HG03064 (cell line): ENCODE measurements around the gene TSHZ2.

ENCODE experiments used
- ATAC-seq: cut with Tn5 transposase; IDR thresholded peaks from one replicate; pipeline ENCODE4 v1.9.1; 2021; ENCODE audit warnings: low read depth; ENCODE audit not compliant: unreplicated experiment

Gene TSHZ2, protein sequence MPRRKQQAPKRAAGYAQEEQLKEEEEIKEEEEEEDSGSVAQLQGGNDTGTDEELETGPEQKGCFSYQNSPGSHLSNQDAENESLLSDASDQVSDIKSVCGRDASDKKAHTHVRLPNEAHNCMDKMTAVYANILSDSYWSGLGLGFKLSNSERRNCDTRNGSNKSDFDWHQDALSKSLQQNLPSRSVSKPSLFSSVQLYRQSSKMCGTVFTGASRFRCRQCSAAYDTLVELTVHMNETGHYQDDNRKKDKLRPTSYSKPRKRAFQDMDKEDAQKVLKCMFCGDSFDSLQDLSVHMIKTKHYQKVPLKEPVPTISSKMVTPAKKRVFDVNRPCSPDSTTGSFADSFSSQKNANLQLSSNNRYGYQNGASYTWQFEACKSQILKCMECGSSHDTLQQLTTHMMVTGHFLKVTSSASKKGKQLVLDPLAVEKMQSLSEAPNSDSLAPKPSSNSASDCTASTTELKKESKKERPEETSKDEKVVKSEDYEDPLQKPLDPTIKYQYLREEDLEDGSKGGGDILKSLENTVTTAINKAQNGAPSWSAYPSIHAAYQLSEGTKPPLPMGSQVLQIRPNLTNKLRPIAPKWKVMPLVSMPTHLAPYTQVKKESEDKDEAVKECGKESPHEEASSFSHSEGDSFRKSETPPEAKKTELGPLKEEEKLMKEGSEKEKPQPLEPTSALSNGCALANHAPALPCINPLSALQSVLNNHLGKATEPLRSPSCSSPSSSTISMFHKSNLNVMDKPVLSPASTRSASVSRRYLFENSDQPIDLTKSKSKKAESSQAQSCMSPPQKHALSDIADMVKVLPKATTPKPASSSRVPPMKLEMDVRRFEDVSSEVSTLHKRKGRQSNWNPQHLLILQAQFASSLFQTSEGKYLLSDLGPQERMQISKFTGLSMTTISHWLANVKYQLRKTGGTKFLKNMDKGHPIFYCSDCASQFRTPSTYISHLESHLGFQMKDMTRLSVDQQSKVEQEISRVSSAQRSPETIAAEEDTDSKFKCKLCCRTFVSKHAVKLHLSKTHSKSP (N-terminal part only)

DNA sequence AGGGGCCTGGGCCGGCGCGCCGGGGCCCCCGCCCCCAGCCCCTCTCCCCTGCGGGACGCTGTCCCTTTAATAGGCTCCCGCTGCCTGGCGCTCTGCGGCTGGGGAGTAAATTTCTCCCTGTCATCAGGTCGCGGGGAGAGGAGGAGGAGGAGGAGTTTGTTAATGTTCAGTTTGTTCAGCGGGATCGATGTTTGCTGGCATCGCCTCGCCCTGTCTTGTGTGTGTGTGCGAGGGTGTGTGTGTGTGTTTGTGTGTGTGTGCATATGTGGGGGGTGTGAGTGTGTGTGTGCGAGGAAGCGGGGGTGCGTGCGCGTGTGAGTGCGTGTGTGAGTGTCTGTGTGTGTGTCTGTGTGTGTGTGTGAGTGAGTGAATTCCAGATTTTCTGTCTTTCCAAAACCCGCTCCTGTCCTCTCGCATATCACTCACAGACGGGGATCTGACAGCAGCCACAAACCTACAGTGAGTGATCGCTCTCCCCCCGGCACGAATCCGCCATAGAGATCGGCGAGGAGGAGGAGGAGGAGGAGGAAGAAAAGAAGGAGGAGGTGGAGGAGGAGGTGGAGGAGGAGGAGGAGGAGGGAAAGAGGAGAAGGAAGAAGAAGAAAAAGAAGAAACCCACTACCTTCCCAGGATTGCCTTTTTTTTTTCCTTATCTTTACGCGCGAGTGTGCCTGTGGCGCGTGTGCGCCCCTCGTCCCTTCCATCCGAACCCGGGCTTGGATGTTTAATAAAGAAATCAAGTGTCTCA, at the start of gene TSHZ2:
Gene TSHZ2, plus strand, starts transcription at position 169 of the 748 bp plus-strand sequence. CDS start 936 bp downstream, outside the sequence.
- no peak for ATAC-seq

DNA sequence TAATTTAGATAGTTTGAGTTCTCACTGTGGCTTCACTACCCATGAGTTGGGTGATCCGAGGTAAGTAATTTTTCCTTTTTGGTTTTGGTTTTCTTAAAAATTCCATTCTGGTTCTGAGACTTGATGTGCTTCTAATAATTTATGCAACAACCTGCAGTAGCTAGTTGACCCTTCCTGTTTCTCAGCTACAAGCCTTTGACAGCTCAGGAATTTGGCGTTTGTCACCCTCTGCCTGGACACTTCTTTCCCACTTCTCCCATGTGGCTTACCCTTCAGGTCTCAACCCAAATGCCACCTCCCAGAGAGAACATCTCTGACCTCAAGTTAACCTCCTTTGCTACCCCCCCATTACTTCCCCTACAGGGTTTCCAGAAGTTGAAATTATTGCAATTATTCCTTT, 49.7 kb upstream of the TSHZ2 start:
- no peak for ATAC-seq

DNA sequence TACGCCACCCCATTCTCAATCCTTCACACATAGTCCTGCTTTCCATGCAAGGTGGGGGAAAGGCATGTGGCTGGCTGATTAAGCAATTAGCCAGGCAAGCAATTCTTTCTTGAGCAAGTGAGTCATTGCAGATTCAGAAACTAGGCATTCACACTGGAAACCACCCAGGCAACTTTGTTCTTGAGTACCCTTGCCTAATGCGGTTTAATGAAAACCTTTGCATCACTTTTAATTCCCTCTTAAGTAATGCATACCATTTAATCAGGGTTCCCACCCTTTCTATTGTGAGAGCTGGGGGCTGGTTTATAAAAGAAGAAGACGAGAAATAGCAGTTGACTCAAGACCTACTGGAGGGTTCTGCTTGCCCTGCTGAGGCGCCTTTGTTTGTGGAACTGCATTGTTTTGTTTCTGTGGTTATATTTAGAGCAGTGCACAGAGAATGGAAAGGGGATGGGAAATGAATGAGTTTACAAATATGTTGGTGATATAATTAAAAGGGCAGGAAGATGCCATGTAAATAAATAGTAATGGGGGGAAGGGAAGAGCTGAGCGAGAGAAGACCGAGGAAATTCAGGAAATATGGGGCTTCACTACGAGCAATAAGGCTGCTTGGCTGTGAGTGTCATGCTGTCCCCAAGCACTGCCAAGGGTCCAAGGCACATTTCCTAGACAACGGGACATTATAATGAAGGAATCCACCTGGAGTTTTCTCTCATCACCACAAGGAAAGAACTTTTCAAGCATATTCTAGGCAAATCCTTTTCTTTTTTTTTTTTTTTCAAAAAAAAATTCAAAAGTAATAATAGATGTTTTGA, 48.8 kb upstream of the TSHZ2 start:
- no peak for ATAC-seq

DNA sequence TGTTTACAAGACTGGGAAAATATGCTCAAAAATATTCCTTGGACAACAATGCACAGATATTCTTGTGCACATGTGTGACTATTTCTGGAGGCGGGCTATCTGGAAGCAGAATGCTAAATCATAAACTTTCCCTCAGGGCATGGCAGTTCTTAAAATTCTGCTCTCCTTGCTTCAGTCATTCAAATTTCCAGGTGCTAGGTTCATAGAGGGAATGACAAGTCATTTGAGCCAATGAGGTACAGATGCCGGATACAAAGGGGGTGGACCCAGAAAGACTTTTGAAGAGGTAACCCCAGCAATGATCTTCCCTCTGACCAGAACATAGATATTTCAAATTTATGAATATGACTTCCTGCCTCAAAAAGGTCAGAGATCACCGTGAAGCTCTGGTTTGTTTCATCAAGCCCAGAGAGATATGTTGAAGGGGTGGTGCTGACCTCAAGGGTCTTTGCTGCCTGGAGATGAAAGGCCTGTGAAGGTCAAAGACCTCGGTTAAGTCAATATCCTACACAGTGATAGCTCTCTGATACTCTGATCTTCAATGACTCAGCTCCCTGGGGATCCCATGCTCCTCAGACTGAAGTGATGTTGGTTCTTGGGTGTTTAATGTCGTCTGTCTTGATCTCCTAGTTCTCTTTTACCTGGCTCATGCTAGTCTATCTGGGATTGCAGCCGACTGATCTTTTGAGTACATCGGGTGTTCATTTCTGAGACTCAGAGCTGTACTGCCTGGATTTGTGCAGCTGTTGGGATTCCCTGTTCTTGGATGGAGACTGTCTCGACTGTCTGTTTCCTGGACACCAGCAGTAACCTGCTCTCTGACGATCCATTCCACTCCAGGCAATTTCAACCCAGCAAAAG, 47.5 kb upstream of the TSHZ2 start:
- no peak for ATAC-seq

DNA sequence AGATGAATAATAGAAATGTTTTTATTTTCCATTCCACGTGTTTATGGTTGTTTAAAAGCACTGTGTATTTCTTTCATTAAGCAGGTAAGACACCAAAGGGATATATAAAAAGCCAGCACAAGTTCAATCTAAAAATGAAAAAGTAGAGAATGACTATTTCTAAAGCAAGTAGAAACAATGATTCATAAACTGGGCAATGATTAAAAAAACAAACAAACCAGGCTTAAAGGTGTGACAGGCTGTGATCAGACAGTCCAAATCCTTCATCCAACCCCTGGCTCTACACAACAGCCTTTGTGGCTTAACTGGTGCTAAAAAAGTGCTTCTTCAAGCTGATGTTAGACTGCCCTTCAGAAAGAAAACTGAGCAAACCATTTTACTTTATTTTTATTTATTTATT, 45.7 kb upstream of the TSHZ2 start:
- no peak for ATAC-seq

GRCh38 chr20:52933867-52934266, 38.3 kb upstream of the TSHZ2 start:
- no peak for ATAC-seq

DNA sequence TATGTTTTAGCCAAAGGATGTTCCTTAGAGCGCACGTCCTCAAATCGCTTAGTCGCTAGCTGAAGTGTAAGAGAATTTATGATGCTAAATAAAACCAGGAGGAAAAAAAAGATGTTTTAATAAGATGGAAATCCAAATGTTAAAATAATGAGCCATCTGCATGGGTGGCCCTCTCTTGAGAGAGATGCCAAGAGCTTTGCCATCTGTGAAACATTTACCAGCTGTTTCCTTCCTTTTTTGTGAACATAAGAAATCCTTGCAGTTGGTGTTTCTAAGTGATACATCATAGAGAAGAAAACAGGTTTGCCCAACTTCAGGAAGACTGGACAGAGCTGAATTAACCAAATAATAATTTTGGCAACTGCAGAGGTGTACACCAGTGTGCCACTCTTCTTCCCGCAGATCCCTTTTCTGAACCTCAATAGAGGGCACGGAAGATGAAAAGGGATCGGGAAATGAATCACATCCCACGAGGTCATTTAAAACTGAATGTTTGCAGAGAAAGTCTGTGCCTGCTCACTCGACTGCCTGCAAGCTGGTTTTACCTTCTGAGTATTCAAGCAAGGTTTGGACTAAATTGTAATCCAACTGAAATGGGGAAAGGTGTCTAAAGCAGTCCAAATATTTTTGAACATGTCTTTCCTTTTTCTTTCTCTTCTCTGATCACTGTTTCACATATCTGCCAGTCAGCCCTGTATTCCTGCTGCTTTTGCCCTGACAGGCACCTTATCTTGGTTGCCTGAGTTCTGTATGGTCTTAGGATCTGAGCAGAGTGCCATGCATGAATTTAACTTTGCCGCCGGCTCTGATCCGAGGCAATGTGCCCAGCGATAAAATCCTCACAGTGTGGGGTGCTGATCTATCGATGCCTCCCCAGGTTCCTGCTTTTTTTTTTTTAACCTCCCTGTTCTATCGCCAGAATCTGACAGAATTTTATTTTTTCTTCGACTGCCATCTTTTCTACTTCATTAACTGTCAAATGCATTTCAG, 35.5 kb upstream of the TSHZ2 start:
- ATAC-seq: no peak

- no peak for ATAC-seq
Observed at GRCh38 chr20:52937591-52938100, 34.5 kb upstream of the TSHZ2 start.

- no peak for ATAC-seq
Observed at GRCh38 chr20:52939141-52939540, 33.0 kb upstream of the TSHZ2 start.

DNA sequence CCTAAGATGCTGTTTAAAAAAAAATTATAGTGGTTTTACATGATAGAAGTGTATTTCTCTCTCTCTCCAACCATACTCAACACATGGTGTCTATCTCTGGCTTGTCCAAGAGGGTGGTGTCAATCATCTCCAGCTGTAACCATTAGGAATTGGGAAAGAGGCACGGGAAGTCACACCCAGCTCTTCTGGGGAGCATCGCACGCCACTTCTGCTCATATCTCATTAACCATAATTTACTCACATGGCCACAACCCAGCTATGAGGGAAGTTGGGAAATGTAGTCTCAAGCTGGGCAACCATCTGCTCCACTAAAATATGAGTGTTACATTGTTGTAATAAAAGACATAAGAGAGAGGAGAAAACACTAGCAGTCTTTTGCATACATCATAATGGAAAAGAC, 30.4 kb upstream of the TSHZ2 start:
- ATAC-seq: no peak

GRCh38 chr20:52943185-52943841, 28.8 kb upstream of the TSHZ2 start:
- no peak for ATAC-seq

DNA sequence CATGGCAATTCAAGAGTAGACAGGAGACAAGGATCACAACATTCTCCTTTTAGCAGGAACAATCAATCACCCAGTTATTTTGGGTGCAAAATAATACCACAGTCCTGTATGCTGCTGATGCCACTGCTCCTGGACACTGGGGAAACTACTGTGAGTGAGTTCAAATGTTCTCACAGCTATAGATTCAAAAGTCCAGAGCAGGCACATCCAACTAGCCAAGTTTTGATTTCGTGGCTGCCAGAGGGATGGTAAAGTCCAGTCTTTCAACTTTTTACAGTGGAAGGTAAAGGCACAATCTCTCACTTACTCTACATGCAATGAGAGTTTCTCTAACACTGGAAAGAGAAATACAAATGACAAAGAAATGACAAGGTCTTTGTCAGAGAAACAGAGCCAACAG, 26.9 kb upstream of the TSHZ2 start:
- ATAC-seq: no peak

GRCh38 chr20:52945862-52946522, 26.2 kb upstream of the TSHZ2 start:
- ATAC-seq: no peak

GRCh38 chr20:52948491-52948890, 23.7 kb upstream of the TSHZ2 start:
- ATAC-seq: no peak

- no peak for ATAC-seq
Observed at GRCh38 chr20:52953020-52953419, 19.1 kb upstream of the TSHZ2 start.

DNA sequence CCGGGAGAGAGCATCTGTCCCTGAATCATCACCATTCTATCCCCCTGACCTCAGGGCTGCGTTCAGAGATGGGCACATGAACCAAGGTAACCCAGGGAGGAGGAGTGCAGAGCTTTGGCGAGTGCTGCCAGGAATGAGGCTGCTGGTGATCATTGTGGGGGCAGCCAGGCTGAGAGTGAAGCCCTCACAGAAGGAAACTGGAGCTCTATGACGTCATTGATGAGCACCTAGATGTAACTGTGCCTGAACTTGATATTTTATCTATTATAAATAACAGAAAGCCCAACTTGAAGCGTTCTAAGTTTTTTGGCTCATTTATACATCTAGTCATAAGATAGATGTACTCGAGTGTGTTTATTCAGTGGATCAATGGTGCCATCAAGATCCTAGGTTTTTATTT, 17.3 kb upstream of the TSHZ2 start:
- no peak for ATAC-seq
